GM23338 (cell line): ENCODE data around the gene ERN1. TPM values are rescaled to one million over a fixed set of nuclear protein-coding genes. Genes with fewer than 3 reads are reported as not detected.

Experiments used
- ATAC-seq: fragments of 200-7000 bp; cut with Tn5 transposase; 3 replicates; pipeline ENCODE4 v1.9.1; 2020
- DNase-seq: peaks from one replicate; pipeline ENCODE4 v3.0.0-alpha.2; 2015; ENCODE audit warnings: low spot score
- H2AFZ ChIP-seq: fragments of 200-600 bp; sonication (generic); 2 replicates; pipeline ENCODE4 v1.8.0; 2016; ENCODE audit warnings: antibody characterized with exemption, mild to moderate bottlenecking, moderate library complexity
- H3F3A ChIP-seq: fragments of 200-600 bp; sonication (generic); replicated peaks from 2 replicates; pipeline ENCODE4 v1.8.0; 2017; ENCODE audit warnings: antibody characterized with exemption, mixed run types, low read depth
- H3K27ac ChIP-seq: fragments of 200-600 bp; sonication (generic); 2 replicates; pipeline ENCODE4 v1.6.1; 2016; ENCODE audit warnings: low read depth
- H3K27me3 ChIP-seq: fragments of 200-600 bp; sonication (generic); 2 replicates; pipeline ENCODE4 v1.8.0; 2016; ENCODE audit warnings: mild to moderate bottlenecking, mixed run types, moderate library complexity; ENCODE audit not compliant: insufficient read depth
- H3K36me3 ChIP-seq: fragments of 200-600 bp; sonication (generic); 2 replicates; pipeline ENCODE4 v1.8.0; 2016; ENCODE audit warnings: mild to moderate bottlenecking; ENCODE audit not compliant: insufficient read depth
- H3K4me1 ChIP-seq: fragments of 200-600 bp; sonication (generic); 2 replicates; pipeline ENCODE4 v1.8.0; 2016; ENCODE audit warnings: mild to moderate bottlenecking, moderate library complexity; ENCODE audit not compliant: insufficient read depth
- H3K4me2 ChIP-seq: fragments of 200-600 bp; sonication (generic); 2 replicates; pipeline ENCODE4 v1.7.1; 2017; ENCODE audit warnings: mixed run types
- H3K4me3 ChIP-seq: fragments of 200-600 bp; sonication (generic); 2 replicates; pipeline ENCODE4 v1.6.1; 2016; ENCODE audit warnings: mixed run types
- H3K79me2 ChIP-seq: fragments of 200-600 bp; sonication (generic); replicated peaks from 2 replicates; pipeline ENCODE4 v1.8.0; 2017; ENCODE audit warnings: mild to moderate bottlenecking; ENCODE audit not compliant: insufficient read depth
- H3K9me2 ChIP-seq: fragments of 200-600 bp; sonication (generic); 2 replicates; pipeline ENCODE4 v1.8.0; 2017; ENCODE audit not compliant: insufficient read depth
- H4K20me1 ChIP-seq: fragments of 200-600 bp; sonication (generic); replicated peaks from 2 replicates; pipeline ENCODE4 v1.8.0; 2017; ENCODE audit warnings: mild to moderate bottlenecking; ENCODE audit not compliant: insufficient read depth
- H3K27ac Mint-ChIP-seq: 2 replicates; pipeline ENCODE4 v1.8.0; 2020; ENCODE audit warnings: inconsistent platforms, mild to moderate bottlenecking, moderate library complexity, mixed read lengths
- H3K27me3 Mint-ChIP-seq: 3 replicates; pipeline ENCODE4 v1.8.0; 2022; ENCODE audit warnings: low read depth, mild to moderate bottlenecking, moderate library complexity, mixed read lengths, inconsistent platforms; ENCODE audit not compliant: insufficient read depth, poor library complexity
- H3K36me3 Mint-ChIP-seq: 3 replicates; pipeline ENCODE4 v1.8.0; 2021; ENCODE audit warnings: low read depth, mild to moderate bottlenecking, inconsistent platforms, moderate library complexity, mixed read lengths
- H3K4me1 Mint-ChIP-seq: 3 replicates; pipeline ENCODE4 v1.8.0; 2020; ENCODE audit warnings: mild to moderate bottlenecking, inconsistent platforms, mixed read lengths
- H3K4me3 Mint-ChIP-seq: 3 replicates; pipeline ENCODE4 v1.8.0; 2021; ENCODE audit warnings: moderate library complexity, mild to moderate bottlenecking, inconsistent platforms, mixed read lengths
- H3K9me3 Mint-ChIP-seq: 3 replicates; pipeline ENCODE4 v1.8.0; 2020; ENCODE audit warnings: moderate library complexity, mild to moderate bottlenecking, inconsistent platforms, mixed read lengths
- CREB1 ChIP-seq: fragments of 250-450 bp; sonication (Bioruptor Pico); IDR thresholded peaks from 2 replicates; pipeline ENCODE4 v1.5.0; 2020; ENCODE audit warnings: low read depth, mild to moderate bottlenecking, moderate library complexity
- ETS1 ChIP-seq: IDR thresholded peaks from 2 replicates; pipeline ENCODE4 v1.6.1; 2016; ENCODE audit warnings: antibody characterized with exemption
- EZH2 ChIP-seq: fragments of 200-600 bp; sonication (generic); IDR thresholded peaks from one replicate; pipeline ENCODE4 v1.8.0; 2017; ENCODE audit warnings: antibody characterized with exemption, mild to moderate bottlenecking, low read depth; ENCODE audit not compliant: unreplicated experiment
- EZH2phosphoT487 ChIP-seq: fragments of 200-600 bp; sonication (generic); IDR thresholded peaks from one replicate; pipeline ENCODE4 v1.8.1; 2018; ENCODE audit warnings: antibody characterized with exemption; ENCODE audit not compliant: unreplicated experiment
- JUNB ChIP-seq: IDR thresholded peaks from one replicate; pipeline ENCODE4 v1.6.1; 2016; ENCODE audit warnings: antibody characterized with exemption; ENCODE audit not compliant: unreplicated experiment
- NANOG ChIP-seq: IDR thresholded peaks from 2 replicates; pipeline ENCODE4 v1.6.1; 2016; ENCODE audit warnings: antibody characterized with exemption, borderline replicate concordance
- POLR2AphosphoS5 ChIP-seq: IDR thresholded peaks from 2 replicates; pipeline ENCODE4 v1.6.1; 2016; ENCODE audit warnings: antibody characterized with exemption, low read depth
- STAT1 ChIP-seq: IDR thresholded peaks from one replicate; pipeline ENCODE4 v1.6.1; 2016; ENCODE audit warnings: antibody characterized with exemption; ENCODE audit not compliant: unreplicated experiment
- ZNF114 ChIP-seq: fragments of 250-450 bp; sonication (Bioruptor Pico); IDR thresholded peaks from 2 replicates; pipeline ENCODE4 v1.5.0; 2020; ENCODE audit warnings: mild to moderate bottlenecking, moderate library complexity
- ZNF331 ChIP-seq: fragments of 250-450 bp; sonication (Bioruptor Pico); IDR thresholded peaks from 2 replicates; pipeline ENCODE4 v1.5.0; 2020; ENCODE audit warnings: low read depth, mild to moderate bottlenecking, moderate library complexity
- ZNF462 ChIP-seq: fragments of 250-450 bp; sonication (Bioruptor Pico); IDR thresholded peaks from 2 replicates; pipeline ENCODE4 v1.5.0; 2020; ENCODE audit warnings: mild to moderate bottlenecking, moderate library complexity
- polyA plus RNA-seq: library from polyadenylated mRNA; unstranded; fragments of >200 nt; fragmentation: Nextera tagmentation; extraction: Ambion mirVana; gene quantifications from 2 replicates; pipeline ENCODE4 v1.2.1, GENCODE V29; 2016
- total RNA-seq: library from RNA; depleted of rRNA; stranded (reverse); fragments of >200 nt; shearing (Covaris generic); gene quantifications from 2 replicates; pipeline ENCODE4 v1.2.3, GENCODE V29; 2014
- TF ChIP-seq, protein P1 (sequence below), 2 experiments: fragments of 200-600 bp in 1 of 2; sonication (generic) in 1 of 2; conservative IDR thresholded peaks; 2 replicates each; pipeline versions ENCODE4 v1.5.1 to v1.6.1; 2016 to 2017; ENCODE audit warnings: antibody characterized with exemption in 2 of 2, low read depth in 2 of 2, mild to moderate bottlenecking in 2 of 2, moderate library complexity in 1 of 2
- TF ChIP-seq, protein P2 (sequence below): IDR thresholded peaks from one replicate; pipeline ENCODE4 v1.6.1; 2018; ENCODE audit warnings: antibody characterized with exemption; ENCODE audit not compliant: unreplicated experiment

The ERN1 gene
- total and polyA plus RNA-seq, 2 experiments from 2014 or later, result 5.9 to 7.5 TPM

GRCh38 chr17:64161380-64162176 is 31.6 kb upstream of the ERN1 start:
- Histone ChIP-seq H3K4me2 (no peak overlapping the region), H3F3A (no peaks in the 10 kb centered on the region), H3K79me2 (no peaks in the 10 kb centered on the region), H3K9me2 (no peaks in the 10 kb centered on the region), H4K20me1 (no peaks in the 10 kb centered on the region; the same call in 1 of the 2 replicates), H3K27ac (no peak overlapping the region), H3K4me1 (peaks cover 6% of the 10 kb centered on the region; the same call in 1 of the 2 replicates), H3K4me3 (no peak overlapping the region), H2AFZ (no peak overlapping the region), H3K36me3 (no peaks in the 10 kb centered on the region), H3K27me3 (no peaks in the 10 kb centered on the region)
- Mint-ChIP-seq H3K4me3 (no peak overlapping the region), H3K4me1 (peaks cover 18% of the 10 kb centered on the region), H3K27ac (no peak overlapping the region), H3K9me3 (no peaks in the 10 kb centered on the region), H3K36me3 (no peaks in the 10 kb centered on the region), H3K27me3 (no peaks in the 10 kb centered on the region)
- DNase-seq (no peak), ATAC-seq (no peak)
- TF ChIP-seq JUNB (no peak), ETS1 (no peak), NANOG (no peak), POLR2AphosphoS5 (no peak), STAT1 (no peak), EZH2phosphoT487 (no peak), ZNF114 (CRISPR knock-in tag) (no peak), CREB1 (no peak), ZNF331 (CRISPR knock-in tag) (no peak), EZH2 (no peak), ZNF462 (CRISPR knock-in tag) (no peak)
- TF ChIP-seq, protein P1, sequence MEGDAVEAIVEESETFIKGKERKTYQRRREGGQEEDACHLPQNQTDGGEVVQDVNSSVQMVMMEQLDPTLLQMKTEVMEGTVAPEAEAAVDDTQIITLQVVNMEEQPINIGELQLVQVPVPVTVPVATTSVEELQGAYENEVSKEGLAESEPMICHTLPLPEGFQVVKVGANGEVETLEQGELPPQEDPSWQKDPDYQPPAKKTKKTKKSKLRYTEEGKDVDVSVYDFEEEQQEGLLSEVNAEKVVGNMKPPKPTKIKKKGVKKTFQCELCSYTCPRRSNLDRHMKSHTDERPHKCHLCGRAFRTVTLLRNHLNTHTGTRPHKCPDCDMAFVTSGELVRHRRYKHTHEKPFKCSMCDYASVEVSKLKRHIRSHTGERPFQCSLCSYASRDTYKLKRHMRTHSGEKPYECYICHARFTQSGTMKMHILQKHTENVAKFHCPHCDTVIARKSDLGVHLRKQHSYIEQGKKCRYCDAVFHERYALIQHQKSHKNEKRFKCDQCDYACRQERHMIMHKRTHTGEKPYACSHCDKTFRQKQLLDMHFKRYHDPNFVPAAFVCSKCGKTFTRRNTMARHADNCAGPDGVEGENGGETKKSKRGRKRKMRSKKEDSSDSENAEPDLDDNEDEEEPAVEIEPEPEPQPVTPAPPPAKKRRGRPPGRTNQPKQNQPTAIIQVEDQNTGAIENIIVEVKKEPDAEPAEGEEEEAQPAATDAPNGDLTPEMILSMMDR (conservative IDR thresholded peaks at IDR 0.05; ENCODE audit: low read depth in 2 of 2), result no peak
- TF ChIP-seq, protein P2, sequence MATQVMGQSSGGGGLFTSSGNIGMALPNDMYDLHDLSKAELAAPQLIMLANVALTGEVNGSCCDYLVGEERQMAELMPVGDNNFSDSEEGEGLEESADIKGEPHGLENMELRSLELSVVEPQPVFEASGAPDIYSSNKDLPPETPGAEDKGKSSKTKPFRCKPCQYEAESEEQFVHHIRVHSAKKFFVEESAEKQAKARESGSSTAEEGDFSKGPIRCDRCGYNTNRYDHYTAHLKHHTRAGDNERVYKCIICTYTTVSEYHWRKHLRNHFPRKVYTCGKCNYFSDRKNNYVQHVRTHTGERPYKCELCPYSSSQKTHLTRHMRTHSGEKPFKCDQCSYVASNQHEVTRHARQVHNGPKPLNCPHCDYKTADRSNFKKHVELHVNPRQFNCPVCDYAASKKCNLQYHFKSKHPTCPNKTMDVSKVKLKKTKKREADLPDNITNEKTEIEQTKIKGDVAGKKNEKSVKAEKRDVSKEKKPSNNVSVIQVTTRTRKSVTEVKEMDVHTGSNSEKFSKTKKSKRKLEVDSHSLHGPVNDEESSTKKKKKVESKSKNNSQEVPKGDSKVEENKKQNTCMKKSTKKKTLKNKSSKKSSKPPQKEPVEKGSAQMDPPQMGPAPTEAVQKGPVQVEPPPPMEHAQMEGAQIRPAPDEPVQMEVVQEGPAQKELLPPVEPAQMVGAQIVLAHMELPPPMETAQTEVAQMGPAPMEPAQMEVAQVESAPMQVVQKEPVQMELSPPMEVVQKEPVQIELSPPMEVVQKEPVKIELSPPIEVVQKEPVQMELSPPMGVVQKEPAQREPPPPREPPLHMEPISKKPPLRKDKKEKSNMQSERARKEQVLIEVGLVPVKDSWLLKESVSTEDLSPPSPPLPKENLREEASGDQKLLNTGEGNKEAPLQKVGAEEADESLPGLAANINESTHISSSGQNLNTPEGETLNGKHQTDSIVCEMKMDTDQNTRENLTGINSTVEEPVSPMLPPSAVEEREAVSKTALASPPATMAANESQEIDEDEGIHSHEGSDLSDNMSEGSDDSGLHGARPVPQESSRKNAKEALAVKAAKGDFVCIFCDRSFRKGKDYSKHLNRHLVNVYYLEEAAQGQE, result no peak
